ENCODE results near the gene OSCAR. TPM values are rescaled to one million over a fixed set of nuclear protein-coding genes. Genes with fewer than 3 reads are reported as not detected.
A peak's percentile ranks its signal among the peaks of the same experiment; 100 is the strongest.

OSCAR gene
- total and polyA plus RNA-seq, 2 of the 13 experiments (the other 11 are each of a cell fraction or from before 2014, with no cell fraction given) = 1.9 TPM; not detected in 1

DNA sequence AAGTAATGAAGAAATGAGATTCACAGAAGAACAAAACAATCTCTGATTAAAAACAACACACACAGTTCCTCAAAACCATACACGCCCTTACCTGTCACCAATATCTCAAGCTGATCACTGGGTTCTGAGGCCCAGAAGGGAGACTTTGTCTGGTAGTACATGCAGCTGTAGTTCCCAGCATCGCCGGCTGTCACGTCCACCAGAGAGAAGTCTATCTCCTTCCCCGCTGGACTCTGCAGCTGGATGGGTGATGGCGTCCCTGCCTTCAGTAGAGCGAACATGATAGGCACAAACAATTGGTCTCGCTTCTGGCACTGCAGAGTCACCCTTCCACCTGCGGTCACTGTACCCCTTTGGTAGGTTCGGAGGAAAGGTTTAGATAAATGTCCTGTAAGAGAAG, 26.8 kb downstream of the OSCAR start:
- 41% methylated on average over 10 of the region's 10 CpGs for WGBS (ENCODE audit: low lambda C conversion rate)
- no TSS peak for BruUV-seq (replicated peaks)
- FAIRE-seq = no peak

DNA sequence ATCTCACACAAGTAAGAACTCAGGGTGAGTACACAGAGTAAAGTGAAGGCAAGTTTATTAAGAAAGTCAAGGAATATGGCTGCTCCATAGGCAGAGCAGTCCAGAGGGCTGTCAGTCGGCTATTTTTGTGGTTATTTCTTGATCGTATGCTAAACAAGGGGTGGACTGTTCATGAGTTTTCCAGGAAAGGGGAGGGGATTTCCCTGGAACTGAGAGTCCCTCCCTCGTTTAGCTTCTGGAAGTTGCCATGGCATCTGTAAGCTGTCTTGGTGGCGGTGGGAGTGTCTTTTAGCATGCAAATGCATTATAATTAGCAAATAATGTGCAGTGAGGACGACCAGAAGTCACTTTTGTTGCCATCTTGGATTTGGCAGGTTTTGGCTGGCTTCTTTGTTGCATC, 31.1 kb downstream of the OSCAR start:
- intact Hi-C loops (cut with micrococcal nuclease; ENCODE audit: unreplicated experiment) (no loop called here), in situ Hi-C loops (cut with HindIII; ENCODE audit: extremely low pct_ligation_motif_present, low pct_unique_long_range_greater_than_20kb) (no loop called here)
- Histone ChIP-seq H3K4me3 (replicated peaks in 1 of 3; ENCODE audit: insufficient read depth in 1 of 3, low read depth in 2 of 3, low read length in 3 of 3) (no peak overlapping the region), H3K4me1 (ENCODE audit: insufficient read depth, low read length) (no peaks in the 10 kb centered on the region), H3K27ac (ENCODE audit: extremely low read length, insufficient read depth, low read length) (no peak overlapping the region), H2AFZ (ENCODE audit: low read length) (no peak overlapping the region), H3K27me3 (ENCODE audit: control insufficient read depth in 1 of 2, insufficient read depth in 2 of 2, low read length in 2 of 2) (no peaks in the 10 kb centered on the region; a peak in 1 of 5 replicates), H3K9me3 (ENCODE audit: low read length) (peaks cover 9% of the 10 kb centered on the region), H4K20me1 (ENCODE audit: insufficient read depth, low read length) (no peaks in the 10 kb centered on the region), H3K79me2 (ENCODE audit: insufficient read depth, low read length) (no peaks in the 10 kb centered on the region), H3K36me3 (replicated peaks in 1 of 2; ENCODE audit: control insufficient read depth in 1 of 2, insufficient read depth in 2 of 2, low read length in 2 of 2) (no peaks in the 10 kb centered on the region), H3K9ac (ENCODE audit: insufficient read depth, low read depth, low read length) (no peak overlapping the region), H3K4me2 (ENCODE audit: low read depth, low read length) (no peak overlapping the region)
- no peak for TF ChIP-seq ARNTL (CRISPR knock-in tag; IDR thresholded peaks at IDR 0.05)
- no peak for TF ChIP-seq ZSCAN12 (CRISPR knock-in tag; IDR thresholded peaks at IDR 0.05)
- no peak for TF ChIP-seq KLF16 (CRISPR knock-in tag; IDR thresholded peaks at IDR 0.05)
- TF ChIP-seq, protein P1, sequence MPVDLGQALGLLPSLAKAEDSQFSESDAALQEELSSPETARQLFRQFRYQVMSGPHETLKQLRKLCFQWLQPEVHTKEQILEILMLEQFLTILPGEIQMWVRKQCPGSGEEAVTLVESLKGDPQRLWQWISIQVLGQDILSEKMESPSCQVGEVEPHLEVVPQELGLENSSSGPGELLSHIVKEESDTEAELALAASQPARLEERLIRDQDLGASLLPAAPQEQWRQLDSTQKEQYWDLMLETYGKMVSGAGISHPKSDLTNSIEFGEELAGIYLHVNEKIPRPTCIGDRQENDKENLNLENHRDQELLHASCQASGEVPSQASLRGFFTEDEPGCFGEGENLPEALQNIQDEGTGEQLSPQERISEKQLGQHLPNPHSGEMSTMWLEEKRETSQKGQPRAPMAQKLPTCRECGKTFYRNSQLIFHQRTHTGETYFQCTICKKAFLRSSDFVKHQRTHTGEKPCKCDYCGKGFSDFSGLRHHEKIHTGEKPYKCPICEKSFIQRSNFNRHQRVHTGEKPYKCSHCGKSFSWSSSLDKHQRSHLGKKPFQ (CRISPR knock-in tag; IDR thresholded peaks at IDR 0.05; ENCODE audit: insufficient replicate concordance) = no peak
- TF ChIP-seq SYNCRIP (IDR thresholded peaks at IDR 0.05; ENCODE audit: insufficient read depth, low read depth, low read length) = no peak
- TF ChIP-seq, protein P2, sequence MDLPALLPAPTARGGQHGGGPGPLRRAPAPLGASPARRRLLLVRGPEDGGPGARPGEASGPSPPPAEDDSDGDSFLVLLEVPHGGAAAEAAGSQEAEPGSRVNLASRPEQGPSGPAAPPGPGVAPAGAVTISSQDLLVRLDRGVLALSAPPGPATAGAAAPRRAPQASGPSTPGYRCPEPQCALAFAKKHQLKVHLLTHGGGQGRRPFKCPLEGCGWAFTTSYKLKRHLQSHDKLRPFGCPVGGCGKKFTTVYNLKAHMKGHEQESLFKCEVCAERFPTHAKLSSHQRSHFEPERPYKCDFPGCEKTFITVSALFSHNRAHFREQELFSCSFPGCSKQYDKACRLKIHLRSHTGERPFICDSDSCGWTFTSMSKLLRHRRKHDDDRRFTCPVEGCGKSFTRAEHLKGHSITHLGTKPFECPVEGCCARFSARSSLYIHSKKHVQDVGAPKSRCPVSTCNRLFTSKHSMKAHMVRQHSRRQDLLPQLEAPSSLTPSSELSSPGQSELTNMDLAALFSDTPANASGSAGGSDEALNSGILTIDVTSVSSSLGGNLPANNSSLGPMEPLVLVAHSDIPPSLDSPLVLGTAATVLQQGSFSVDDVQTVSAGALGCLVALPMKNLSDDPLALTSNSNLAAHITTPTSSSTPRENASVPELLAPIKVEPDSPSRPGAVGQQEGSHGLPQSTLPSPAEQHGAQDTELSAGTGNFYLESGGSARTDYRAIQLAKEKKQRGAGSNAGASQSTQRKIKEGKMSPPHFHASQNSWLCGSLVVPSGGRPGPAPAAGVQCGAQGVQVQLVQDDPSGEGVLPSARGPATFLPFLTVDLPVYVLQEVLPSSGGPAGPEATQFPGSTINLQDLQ (CRISPR knock-in tag; IDR thresholded peaks at IDR 0.05) = no peak
- no peak for TF ChIP-seq HOXD1 (CRISPR knock-in tag; IDR thresholded peaks at IDR 0.05)
- WGBS (ENCODE audit: low lambda C conversion rate) = 18% methylated on average over 5 of the region's 5 CpGs
- no TSS peak for BruUV-seq (replicated peaks)
- ChIA-PET CTCF (ENCODE audit: low intra/inter-chr PET ratio, low total read pairs) (no interaction called here), POLR2A (no interaction called here)
- no peak for ATAC-seq
- no peak for FAIRE-seq
- no peak for DNase-seq (ENCODE audit: low spot score)

More for the DNA sequence above, 26.8 kb downstream of the OSCAR start:
- POLR2A ChIA-PET = no interaction called here
- intact Hi-C loops (cut with micrococcal nuclease; ENCODE audit: unreplicated experiment) = no loop called here
- no peaks in the 10 kb centered on the region for H3K79me2 ChIP-seq (ENCODE audit: insufficient read depth, low read length)
- CTCF ChIA-PET (ENCODE audit: low intra/inter-chr PET ratio, low total read pairs) = no interaction called here
- ATAC-seq = peak; percentile 59
- no peak for TF ChIP-seq ATF7-NPFF (CRISPR knock-in tag; IDR thresholded peaks at IDR 0.05; ENCODE audit: low read depth)
- TF ChIP-seq IRX3 (CRISPR knock-in tag; IDR thresholded peaks at IDR 0.05; ENCODE audit: borderline replicate concordance, low read depth) = no peak
- TF ChIP-seq BRCA1 (CRISPR knock-in tag; IDR thresholded peaks at IDR 0.05) = no peak
- no peak for TF ChIP-seq TGIF2 (CRISPR knock-in tag; IDR thresholded peaks at IDR 0.05)
- TF ChIP-seq, protein P3, sequence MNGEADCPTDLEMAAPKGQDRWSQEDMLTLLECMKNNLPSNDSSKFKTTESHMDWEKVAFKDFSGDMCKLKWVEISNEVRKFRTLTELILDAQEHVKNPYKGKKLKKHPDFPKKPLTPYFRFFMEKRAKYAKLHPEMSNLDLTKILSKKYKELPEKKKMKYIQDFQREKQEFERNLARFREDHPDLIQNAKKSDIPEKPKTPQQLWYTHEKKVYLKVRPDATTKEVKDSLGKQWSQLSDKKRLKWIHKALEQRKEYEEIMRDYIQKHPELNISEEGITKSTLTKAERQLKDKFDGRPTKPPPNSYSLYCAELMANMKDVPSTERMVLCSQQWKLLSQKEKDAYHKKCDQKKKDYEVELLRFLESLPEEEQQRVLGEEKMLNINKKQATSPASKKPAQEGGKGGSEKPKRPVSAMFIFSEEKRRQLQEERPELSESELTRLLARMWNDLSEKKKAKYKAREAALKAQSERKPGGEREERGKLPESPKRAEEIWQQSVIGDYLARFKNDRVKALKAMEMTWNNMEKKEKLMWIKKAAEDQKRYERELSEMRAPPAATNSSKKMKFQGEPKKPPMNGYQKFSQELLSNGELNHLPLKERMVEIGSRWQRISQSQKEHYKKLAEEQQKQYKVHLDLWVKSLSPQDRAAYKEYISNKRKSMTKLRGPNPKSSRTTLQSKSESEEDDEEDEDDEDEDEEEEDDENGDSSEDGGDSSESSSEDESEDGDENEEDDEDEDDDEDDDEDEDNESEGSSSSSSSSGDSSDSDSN (CRISPR knock-in tag; IDR thresholded peaks at IDR 0.05) = no peak
- no peak for TF ChIP-seq ZBTB1 (CRISPR knock-in tag; IDR thresholded peaks at IDR 0.05; ENCODE audit: borderline replicate concordance)
- TF ChIP-seq RBAK (CRISPR knock-in tag; IDR thresholded peaks at IDR 0.05) = no peak
- no peak for TF ChIP-seq PHF8 (CRISPR knock-in tag; IDR thresholded peaks at IDR 0.05)
- no peak overlapping the region for H3K27ac ChIP-seq (ENCODE audit: extremely low read length, insufficient read depth, low read length)
- H2AFZ ChIP-seq (ENCODE audit: low read length) = no peak overlapping the region
- H3K36me3 ChIP-seq (replicated peaks in 1 of 2; ENCODE audit: control insufficient read depth in 1 of 2, insufficient read depth in 2 of 2, low read length in 2 of 2) = no peaks in the 10 kb centered on the region
- no peak overlapping the region for H3K4me2 ChIP-seq (ENCODE audit: low read depth, low read length)
- H3K4me1 ChIP-seq (ENCODE audit: insufficient read depth, low read length) = no peaks in the 10 kb centered on the region
- H3K9ac ChIP-seq (ENCODE audit: insufficient read depth, low read depth, low read length) = no peak overlapping the region
- in situ Hi-C loops (cut with HindIII; ENCODE audit: extremely low pct_ligation_motif_present, low pct_unique_long_range_greater_than_20kb) = no loop called here
- peaks cover 9% of the 10 kb centered on the region for H3K9me3 ChIP-seq (ENCODE audit: low read length)
- peaks cover 0 to 2% of the 10 kb centered on the region in 2 experiments; a peak in 2 of 5 replicates for H3K27me3 ChIP-seq (ENCODE audit: control insufficient read depth in 1 of 2, insufficient read depth in 2 of 2, low read length in 2 of 2)
- H3K4me3 ChIP-seq (replicated peaks in 1 of 3; ENCODE audit: insufficient read depth in 1 of 3, low read depth in 2 of 3, low read length in 3 of 3) = no peak overlapping the region
- no peaks in the 10 kb centered on the region for H4K20me1 ChIP-seq (ENCODE audit: insufficient read depth, low read length)
- no peak for DNase-seq (ENCODE audit: low spot score)
